ENCODE measurements around the gene TBC1D22B. TPM values are rescaled to one million over a fixed set of nuclear protein-coding genes. Genes with fewer than 3 reads are reported as not detected.

Gene TBC1D22B
- total RNA-seq, 1 experiment from 2014 or later, result 12.9 TPM

DNA sequence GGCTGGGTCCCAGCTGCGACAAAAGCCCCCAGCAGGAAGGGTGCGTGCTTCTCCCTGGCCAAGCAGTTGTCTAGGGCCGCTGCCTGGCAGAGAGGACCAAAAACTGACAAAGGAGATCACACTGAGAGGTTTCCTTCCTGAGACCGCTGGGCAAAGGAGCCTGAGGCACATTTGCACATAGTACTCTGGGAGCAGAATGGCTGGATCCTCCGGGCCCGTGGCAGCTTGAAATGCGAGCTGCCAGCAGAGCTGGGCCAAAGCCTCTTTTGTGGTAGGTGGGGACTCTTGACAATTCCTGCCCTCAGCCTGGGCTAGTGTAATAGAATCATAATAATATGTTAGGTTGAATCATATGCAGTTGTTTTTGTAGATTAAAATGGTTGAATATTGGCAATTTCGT, 63.1 kb downstream of the TBC1D22B start:
- TF ChIP-seq, protein P1, sequence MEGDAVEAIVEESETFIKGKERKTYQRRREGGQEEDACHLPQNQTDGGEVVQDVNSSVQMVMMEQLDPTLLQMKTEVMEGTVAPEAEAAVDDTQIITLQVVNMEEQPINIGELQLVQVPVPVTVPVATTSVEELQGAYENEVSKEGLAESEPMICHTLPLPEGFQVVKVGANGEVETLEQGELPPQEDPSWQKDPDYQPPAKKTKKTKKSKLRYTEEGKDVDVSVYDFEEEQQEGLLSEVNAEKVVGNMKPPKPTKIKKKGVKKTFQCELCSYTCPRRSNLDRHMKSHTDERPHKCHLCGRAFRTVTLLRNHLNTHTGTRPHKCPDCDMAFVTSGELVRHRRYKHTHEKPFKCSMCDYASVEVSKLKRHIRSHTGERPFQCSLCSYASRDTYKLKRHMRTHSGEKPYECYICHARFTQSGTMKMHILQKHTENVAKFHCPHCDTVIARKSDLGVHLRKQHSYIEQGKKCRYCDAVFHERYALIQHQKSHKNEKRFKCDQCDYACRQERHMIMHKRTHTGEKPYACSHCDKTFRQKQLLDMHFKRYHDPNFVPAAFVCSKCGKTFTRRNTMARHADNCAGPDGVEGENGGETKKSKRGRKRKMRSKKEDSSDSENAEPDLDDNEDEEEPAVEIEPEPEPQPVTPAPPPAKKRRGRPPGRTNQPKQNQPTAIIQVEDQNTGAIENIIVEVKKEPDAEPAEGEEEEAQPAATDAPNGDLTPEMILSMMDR (conservative IDR thresholded peaks at IDR 0.05), result no peak
- Histone ChIP-seq H3K18ac (ENCODE audit: insufficient read length, low read depth, low read length) (no peak overlapping the region), H3K79me2 (ENCODE audit: insufficient read depth, low read length) (no peaks in the 10 kb centered on the region), H4K5ac (ENCODE audit: insufficient read length, low read depth, low read length) (no peak overlapping the region), H3K79me1 (ENCODE audit: insufficient read depth, low read depth, low read length, poor library complexity, severe bottlenecking) (no peaks in the 10 kb centered on the region), H3K27me3 (ENCODE audit: insufficient read depth, low read length) (no peaks in the 10 kb centered on the region), H4K20me1 (ENCODE audit: control insufficient read depth, insufficient read depth, insufficient read length) (no peaks in the 10 kb centered on the region), H3K23ac (ENCODE audit: insufficient read length, low read depth, low read length) (no peak overlapping the region), H3K4me1 (ENCODE audit: insufficient read depth, low read length) (no peaks in the 10 kb centered on the region), H3K9me3 (ENCODE audit: control insufficient read depth, low read depth, low read length) (no peaks in the 10 kb centered on the region), H3K23me2 (ENCODE audit: insufficient read length, low read depth, low read length, poor library complexity, severe bottlenecking) (no peaks in the 10 kb centered on the region), H2BK15ac (ENCODE audit: low read depth, low read length) (no peak overlapping the region), H3K4me2 (ENCODE audit: insufficient read depth, insufficient read length, low read length) (no peak overlapping the region), H3K4ac (ENCODE audit: low read depth, low read length) (no peak overlapping the region), H2BK20ac (ENCODE audit: low read depth, low read length, poor library complexity, severe bottlenecking) (no peak overlapping the region), H2BK12ac (ENCODE audit: insufficient read length, low read depth, low read length) (no peak overlapping the region), H2BK120ac (ENCODE audit: low read depth, low read length, poor library complexity, severe bottlenecking) (no peak overlapping the region), H3T11ph (ENCODE audit: low read length) (no peak overlapping the region), H3K56ac (ENCODE audit: insufficient read length, low read depth, low read length) (no peak overlapping the region), H3K14ac (ENCODE audit: insufficient read depth, low read length) (no peak overlapping the region), H2BK5ac (ENCODE audit: insufficient read length, low read length) (no peak overlapping the region), H4K91ac (ENCODE audit: insufficient read length, low read depth, low read length) (no peak overlapping the region), H2AFZ (ENCODE audit: low read length) (no peak overlapping the region), H3K27ac (ENCODE audit: insufficient read length, low read depth, low read length) (no peak overlapping the region), H2AK5ac (ENCODE audit: insufficient read length, low read length) (no peak overlapping the region), H4K8ac (replicated peaks; ENCODE audit: insufficient read length, low read depth, low read length) (no peak overlapping the region), H3K9ac (ENCODE audit: extremely low read depth, insufficient read length, low read length) (no peak overlapping the region)
- Mint-ChIP-seq H3K27me3 (ENCODE audit: low read depth) (no peaks in the 10 kb centered on the region), H3K4me3 (no peak overlapping the region), H3K27ac (no peak overlapping the region), H3K4me1 (peaks cover 2 to 5% of the 10 kb centered on the region in 2 experiments; a peak in 3 of 4 replicates), H3K9me3 (no peaks in the 10 kb centered on the region), H3K36me3 (ENCODE audit: insufficient read depth in 1 of 3, low read depth in 3 of 3) (peaks cover 0 to 14% (median 6%) of the 10 kb centered on the region in 3 experiments; a peak in 5 of 7 replicates)
- WGBS (ENCODE audit: extremely low coverage, insufficient read length, low lambda C conversion rate), result no CpG with 5 or more reads among the region's 8 CpGs
- no peak for DNase-seq
